ENCODE results near the gene FOXK2.

GRCh38 chr17:82613283-82614094, 94.0 kb downstream of the FOXK2 start:
- TF ChIP-seq, protein P1, sequence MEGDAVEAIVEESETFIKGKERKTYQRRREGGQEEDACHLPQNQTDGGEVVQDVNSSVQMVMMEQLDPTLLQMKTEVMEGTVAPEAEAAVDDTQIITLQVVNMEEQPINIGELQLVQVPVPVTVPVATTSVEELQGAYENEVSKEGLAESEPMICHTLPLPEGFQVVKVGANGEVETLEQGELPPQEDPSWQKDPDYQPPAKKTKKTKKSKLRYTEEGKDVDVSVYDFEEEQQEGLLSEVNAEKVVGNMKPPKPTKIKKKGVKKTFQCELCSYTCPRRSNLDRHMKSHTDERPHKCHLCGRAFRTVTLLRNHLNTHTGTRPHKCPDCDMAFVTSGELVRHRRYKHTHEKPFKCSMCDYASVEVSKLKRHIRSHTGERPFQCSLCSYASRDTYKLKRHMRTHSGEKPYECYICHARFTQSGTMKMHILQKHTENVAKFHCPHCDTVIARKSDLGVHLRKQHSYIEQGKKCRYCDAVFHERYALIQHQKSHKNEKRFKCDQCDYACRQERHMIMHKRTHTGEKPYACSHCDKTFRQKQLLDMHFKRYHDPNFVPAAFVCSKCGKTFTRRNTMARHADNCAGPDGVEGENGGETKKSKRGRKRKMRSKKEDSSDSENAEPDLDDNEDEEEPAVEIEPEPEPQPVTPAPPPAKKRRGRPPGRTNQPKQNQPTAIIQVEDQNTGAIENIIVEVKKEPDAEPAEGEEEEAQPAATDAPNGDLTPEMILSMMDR (conservative IDR thresholded peaks at IDR 0.05): no peak
- TF ChIP-seq EZH2 (IDR thresholded peaks at IDR 0.05; ENCODE audit: low read depth): no peak

Data from PC-9 (cell line).